ENCODE data around the gene LPP.

The LPP gene

DNA sequence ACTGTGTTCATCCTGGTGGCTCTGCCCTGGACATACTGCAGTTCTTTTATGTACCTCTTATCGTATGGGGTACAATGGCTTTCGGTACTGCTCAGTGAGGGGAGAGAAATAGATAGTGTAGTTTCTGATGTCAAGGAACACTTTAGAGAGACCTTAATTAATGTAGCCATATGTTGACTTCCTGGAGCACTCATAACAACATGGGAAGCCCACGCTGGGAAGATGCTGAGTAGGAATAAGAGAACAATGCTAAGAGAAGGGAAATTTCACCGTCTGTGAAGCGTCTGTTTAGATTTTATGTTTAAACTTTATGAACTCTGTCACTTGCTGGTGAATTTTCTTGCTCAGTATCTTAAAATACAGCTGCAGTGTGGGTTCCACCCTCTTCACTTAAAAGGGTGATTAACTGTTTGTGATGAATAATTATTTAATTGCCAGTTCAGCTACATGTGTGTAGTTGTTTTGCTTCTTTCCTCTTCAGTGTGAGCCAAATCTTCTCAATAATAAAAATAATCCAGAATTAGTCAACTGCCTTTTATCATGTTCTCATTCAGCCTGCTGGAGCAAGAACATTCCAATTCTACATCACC is 644.7 kb downstream of the LPP start:
- peak; percentile 37 for DNase-seq (ENCODE audit: low read depth)

DNA sequence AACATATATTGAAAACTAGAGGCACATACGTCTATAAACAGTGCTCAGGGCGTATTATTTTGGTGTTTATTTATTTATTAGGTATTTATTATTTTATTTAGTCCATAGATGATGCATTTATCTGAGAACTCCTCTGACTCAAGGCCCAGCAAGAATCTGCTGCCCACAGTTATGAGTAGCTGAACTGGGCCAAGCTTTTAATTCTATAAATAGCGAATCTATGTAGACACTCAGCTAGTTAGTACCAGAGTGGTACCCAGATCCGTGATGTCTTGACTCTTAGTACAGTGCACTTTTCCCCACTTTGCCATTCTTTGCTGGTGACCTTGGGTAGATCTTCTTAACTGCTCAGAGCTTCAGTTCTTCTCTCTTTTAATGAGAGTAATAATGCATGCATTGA is 647.4 kb downstream of the LPP start:
- no peak for DNase-seq (ENCODE audit: low read depth)

DNA sequence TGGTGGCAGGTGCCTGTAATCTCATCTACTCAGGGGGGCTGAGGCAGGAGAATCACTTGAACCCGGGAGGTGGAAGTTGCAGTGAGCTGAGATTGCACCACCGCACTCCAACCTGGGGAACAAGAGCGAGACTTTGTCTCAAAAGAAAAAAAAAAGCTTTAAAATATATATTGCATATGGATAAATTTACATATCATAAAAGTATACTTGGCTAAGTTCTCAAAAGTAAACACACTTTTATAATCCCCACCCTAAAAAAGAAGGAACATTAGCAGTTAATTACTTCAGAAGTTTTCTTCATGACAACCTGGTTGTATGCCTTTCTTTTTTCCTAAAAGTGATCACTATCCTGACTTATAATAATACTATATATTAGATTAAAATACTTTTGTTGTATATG is 648.7 kb downstream of the LPP start:
- no peak for DNase-seq (ENCODE audit: low read depth)

DNA sequence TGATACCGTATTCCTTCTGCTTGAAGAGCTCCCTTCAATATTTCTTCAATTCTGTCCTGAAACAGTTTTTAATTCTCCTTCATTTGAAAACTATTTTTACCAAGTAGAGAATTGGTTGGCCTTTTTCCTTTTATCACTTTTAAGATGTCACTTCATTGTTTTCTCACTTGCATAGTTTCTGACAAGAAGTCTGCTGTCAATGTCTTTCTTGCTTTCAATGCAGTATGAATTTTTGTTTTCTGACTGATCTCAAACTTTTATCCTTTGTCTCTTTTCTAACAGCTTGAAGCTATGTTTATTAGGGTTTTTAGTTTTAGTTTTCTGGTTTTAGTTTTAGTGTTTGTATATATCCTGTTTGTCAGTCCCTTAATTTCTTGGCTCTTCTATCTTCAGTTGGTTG is 653.0 kb downstream of the LPP start:
- peak; percentile 59 for DNase-seq (ENCODE audit: low read depth)

DNA sequence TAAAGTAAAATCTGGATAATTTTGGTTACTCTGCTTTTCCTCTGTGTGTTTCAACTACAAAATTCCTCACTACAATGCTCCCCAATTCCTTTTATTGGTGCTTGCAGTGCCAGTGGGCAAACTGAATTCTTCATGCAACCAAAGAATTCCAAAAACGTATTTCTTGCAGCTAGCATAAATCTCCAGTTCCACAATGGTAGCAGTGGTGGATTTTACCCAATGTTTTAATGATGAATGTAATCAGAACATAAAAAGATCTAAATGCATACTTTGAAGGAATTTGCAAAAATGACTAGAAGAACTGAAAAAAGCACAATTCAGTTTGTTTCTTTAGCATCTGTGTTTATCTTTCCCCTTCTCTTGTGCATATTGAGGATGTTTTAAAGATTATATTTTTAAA is 658.2 kb downstream of the LPP start:
- no peak for DNase-seq (ENCODE audit: low read depth)

DNA sequence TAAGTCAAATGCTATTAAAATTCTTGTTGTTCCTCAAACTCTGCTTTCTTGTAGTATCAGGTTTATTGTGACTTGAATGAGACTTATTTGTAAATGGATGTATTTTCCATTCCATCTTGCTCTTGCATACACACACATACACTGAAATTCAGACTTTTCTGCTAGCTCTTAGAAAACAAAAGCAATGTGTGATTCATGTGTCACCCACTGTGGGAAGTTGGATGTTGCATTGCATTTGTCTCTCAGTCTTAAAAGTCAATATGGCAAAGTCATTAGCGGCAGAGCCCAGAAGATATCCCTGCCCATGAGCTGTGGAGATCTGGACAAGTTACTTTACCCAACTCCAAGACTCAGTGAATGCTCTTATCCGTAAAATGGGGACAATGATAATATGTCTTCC is 660.6 kb downstream of the LPP start:
- DNase-seq (ENCODE audit: low read depth) = no peak

DNA sequence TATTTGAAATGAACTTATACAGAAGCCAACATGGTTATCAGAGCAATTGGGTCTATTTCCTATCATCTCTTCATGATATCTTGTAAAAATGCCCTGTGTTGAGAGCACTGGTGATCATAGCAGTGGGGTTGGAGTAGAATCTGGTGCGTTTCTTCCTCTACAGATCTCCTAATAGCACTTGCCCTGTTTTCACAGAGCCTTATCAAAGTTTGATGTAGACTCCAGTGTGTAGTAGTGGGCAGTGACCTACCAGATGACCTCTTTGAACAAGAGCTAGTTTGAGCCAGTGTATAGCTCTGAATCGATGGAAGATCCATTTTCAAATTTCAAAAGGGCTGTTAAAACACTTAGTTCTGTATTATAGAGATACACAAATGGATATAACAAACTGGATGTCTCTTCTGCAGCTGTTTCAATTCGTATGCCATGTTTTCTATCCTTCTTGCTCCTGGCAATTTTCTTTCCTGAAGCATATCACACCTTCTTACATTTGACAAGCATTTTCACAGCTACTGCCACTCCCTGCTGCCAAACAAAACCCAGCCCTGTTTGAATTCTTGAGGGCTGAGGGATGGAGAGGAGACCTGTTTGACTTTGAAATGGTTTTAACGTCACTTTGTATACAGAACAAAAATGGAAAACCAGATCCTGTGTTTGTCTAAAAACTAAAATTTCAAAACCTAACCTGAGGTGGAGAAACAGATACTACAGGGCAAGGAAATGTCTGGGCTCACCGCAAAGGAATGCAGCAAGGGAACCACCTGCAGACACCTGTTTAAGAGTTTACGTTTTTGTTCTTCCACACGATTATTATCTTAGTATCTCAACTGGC is 663.4 kb downstream of the LPP start:
- no peak for DNase-seq (ENCODE audit: low read depth)

DNA sequence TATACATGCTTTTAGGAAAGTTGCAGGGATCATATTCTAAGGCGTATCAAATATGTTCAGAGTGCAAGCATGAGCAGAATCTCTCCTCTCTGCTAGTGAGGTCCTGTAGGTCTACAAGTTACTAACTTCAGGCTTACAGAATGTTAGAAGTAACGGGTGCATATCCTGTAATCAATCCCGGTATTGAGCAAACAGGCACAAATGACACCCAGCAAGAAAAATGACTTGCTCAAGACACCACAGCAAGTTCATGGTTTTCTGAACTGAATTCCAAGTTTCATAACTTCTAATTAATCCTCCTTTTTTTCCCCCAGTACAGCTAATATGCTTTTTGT is 663.9 kb downstream of the LPP start:
- DNase-seq (ENCODE audit: low read depth) = no peak

DNA sequence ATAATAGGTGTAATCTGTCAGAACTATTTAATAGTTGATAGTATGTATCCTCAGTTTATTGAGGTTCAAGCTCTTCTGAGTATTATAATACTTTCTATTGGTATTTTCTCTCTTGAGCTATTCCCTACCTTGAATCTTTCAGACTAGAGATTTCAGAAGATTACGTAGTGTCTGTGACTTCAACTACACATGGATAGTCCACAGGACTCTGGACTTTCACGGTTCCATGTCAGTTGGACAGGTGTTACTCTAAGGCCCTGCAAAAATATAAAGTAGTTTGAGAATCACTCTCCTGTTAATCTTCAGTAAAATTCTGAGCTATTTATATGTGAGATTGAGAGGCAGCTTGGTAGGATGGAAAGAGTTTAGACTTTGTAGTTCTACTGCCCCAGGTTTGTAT is 664.3 kb downstream of the LPP start:
- no peak for DNase-seq (ENCODE audit: low read depth)

DNA sequence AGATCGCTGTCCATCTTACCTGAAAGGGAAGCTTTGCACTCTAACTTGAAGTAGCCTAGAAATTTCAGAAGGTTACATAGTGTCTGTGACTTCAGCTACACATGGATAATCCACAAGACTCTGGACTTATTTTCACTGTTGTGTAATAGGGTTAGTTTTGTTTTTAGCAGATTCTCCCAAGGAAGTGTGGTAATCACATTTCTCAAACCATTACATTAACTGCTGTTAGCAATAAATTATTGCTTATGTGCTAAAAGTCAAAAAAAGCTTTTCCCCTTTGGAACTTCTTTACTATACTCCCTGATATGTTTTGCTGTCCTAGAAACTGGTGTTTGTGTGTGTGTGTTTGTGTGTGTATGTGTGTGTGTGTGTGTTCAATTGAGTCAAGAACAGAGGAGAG is 666.0 kb downstream of the LPP start:
- peak; percentile 90 for DNase-seq (ENCODE audit: low read depth)

DNA sequence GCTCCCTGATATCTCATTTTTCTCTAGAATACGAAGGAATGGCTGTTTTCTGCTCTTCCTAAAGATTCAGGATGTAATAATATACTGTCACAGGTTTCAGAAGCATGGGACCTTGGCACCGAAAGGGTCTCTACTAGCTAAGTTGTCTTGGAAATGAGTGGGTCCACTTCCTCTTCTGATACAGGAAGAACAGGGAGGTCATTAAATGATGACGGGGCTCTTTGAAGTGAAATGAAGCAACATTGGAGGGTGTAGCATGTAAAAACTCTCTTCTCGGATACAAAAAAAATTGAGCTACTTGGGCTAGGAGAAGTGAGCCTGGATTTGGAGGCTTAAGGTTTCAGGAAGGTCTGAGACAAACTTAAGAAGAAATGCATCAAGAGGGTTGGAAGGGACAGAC is 668.0 kb downstream of the LPP start:
- DNase-seq (ENCODE audit: low read depth) = no peak

DNA sequence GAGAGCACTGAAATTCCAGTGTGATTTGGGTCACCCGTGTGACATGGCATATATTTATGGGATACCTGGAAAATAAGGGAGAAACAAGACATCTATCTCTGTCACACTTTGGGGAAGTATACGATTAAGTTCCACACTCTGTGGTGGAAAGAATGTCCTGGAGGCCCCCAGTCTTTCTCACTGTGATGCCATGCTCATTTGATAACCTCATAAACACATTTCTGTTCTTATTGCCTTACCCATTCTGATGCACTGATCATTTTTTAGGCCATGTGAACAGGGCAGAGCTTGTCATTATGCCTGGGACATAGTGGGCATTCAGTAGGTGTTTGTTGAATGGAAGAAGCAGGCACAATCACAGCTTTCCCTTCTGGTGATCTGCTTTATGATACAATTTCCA is 668.5 kb downstream of the LPP start:
- DNase-seq (ENCODE audit: low read depth) = no peak

DNA sequence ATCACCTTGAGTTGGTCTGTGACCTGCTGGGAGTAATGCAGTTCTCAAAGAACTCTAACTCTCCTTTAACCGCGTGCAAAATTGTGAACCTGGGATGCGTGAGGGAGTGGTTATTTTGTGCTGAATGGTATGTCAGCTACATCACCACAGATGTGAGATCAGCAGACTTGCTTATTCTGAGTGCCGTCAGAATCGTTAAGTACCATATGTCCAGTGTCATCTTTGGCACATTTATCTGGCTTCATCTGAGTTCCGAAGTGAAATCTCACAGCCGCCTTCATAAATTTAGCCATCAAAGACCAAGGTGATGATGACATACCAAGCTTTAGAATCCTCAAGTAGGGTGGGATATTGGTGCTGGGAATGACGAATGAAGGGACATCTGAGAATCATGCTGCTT is 670.6 kb downstream of the LPP start:
- no peak for DNase-seq (ENCODE audit: low read depth)

DNA sequence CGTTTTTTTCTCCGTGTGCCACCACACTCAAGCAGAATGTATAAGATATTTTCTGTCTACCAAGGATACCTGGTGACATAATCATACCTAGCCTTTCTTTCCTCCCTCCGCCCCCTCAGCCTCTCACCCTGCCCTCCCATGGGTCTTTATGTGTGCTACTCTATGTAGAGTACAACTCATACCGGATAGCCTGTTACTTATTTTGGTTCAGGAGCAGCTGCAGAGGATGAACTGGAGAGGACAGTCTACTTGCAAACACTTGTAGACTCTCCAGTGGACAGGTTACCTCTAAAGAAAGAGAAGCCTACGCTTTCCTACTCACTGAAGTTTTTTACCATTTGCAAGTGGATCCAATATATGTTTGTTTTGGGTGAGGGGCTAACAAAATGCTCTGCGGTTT is 671.9 kb downstream of the LPP start:
- no peak for DNase-seq (ENCODE audit: low read depth)

DNA sequence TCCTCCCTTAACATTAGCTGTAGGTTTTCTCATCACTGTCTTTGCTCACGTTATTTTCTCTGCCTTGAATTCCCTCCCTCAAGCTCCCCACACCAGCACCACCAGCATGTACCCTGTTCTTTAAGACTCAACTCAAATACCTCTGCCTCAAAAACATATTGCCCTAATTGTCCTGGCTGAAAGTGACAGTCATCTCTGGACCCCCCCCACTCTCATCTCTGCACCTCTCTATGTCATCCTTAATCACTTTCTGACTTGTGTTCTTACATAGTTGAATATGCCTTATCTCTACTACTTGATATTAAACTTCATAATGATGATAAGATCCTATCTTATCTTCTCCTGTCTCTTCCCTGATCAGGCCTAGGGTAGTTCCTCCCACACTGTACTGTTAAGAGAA is 672.6 kb downstream of the LPP start:
- DNase-seq (ENCODE audit: low read depth) = no peak

DNA sequence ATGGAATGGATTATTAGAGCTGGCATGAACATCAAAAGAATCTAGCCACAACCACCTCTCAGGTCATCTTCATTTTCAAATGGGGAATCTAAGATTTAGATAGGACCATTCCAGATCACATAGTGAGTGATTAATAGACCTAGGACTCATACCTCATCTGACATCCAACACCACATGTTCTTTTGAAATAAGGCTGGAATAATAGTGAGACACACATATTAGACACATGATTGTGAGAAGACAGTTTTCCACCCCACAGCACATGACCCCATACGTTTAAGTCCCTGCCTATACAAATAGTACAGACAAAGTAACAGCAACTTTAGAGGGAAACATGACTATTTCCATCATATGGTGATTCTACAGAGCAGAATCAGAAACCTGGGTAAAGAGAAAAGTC is 673.1 kb downstream of the LPP start:
- no peak for DNase-seq (ENCODE audit: low read depth)

DNA sequence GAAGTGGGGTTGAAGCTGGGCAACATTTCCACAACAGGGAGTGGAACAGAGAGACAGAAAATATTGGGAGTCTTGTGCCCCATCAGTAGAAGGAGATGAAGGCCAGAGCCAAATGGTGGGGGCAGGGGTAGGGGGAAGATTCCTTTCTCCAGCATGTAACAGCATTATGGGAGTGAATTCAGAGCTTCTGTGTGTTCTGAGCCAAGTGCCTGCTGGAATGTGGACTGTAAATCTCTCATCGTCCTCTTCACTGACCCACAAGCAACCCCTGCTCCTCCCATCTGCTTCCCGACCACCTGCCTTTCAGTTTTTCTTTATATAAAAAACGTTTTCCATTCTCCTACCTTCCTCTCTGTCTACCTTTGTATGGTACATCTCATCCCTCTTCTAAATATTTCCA is 673.6 kb downstream of the LPP start:
- DNase-seq (ENCODE audit: low read depth) = peak; percentile 73

DNA sequence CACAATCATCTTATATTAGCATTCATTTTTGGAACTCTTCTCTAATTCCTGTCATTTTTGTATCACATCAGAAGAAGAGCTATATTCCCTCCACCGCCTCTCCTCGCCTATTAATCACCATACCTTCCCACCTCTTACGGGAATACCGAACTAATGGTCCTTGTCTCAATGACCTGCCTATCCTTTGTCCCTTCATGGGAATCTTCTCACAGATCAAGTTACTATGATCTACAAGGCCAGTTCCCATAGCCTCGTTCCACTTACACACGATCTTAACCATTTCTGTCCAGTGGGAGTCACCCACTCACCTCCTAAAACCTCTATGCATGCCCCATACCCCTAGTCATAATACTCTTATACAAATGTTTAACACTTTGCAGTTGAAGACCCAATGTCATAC is 675.2 kb downstream of the LPP start:
- DNase-seq (ENCODE audit: low read depth) = no peak

DNA sequence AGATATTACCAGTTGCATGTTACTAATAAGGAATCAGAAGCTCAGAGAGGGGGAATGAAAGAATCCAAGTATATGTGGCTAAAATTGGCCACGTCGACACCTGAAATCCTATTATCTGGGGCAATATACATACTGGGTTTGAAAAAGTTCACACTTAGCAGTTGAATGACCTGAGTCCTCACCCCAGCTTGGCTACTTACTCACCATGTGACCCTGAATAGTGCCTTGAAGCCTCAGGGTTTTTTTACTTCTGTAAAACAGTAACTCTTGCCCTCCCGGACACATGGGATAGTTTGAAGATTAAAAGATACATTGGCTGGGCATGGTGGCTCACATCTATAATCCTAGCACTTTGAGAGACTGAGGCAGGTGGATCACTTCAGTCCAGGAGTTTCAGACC is 675.6 kb downstream of the LPP start:
- no peak for DNase-seq (ENCODE audit: low read depth)

DNA sequence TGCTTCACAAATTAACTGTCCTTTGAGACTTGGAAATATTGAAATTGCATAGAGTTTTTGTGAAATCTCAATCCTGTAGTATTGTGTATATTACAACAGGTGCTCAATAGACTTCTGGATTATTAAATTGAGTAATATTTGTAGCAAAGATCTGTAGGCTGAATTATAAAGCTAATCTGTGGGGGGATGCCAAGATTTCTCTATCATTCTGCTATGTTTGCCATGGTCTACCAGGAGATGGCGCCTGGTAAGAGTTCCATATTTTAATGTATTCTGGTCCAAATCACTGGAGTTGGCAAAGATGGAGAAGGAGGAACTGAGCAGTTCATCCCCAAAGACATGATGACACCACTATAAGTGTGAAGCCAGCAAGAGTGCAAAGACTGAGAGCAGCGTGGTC is 676.9 kb downstream of the LPP start:
- no peak for DNase-seq (ENCODE audit: low read depth)

DNA sequence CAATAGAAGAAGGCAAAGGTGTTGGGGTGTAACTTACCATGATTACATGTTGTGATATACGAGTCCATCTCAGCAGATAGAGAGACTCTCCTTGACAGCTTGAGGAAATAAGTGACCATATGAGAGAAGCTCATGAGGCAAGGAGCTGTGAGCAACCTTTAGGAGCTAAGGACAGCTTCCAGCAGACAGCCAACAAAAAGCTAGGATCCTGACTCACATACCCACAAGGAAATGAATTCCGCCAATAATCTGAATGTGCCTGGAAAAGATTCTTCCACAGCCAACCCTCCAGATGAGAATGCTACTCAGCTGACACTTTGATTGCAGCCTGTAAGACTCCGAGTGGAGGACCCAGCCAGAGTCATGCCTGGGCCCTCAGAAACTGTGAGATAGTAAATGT is 678.2 kb downstream of the LPP start:
- DNase-seq (ENCODE audit: low read depth) = no peak

DNA sequence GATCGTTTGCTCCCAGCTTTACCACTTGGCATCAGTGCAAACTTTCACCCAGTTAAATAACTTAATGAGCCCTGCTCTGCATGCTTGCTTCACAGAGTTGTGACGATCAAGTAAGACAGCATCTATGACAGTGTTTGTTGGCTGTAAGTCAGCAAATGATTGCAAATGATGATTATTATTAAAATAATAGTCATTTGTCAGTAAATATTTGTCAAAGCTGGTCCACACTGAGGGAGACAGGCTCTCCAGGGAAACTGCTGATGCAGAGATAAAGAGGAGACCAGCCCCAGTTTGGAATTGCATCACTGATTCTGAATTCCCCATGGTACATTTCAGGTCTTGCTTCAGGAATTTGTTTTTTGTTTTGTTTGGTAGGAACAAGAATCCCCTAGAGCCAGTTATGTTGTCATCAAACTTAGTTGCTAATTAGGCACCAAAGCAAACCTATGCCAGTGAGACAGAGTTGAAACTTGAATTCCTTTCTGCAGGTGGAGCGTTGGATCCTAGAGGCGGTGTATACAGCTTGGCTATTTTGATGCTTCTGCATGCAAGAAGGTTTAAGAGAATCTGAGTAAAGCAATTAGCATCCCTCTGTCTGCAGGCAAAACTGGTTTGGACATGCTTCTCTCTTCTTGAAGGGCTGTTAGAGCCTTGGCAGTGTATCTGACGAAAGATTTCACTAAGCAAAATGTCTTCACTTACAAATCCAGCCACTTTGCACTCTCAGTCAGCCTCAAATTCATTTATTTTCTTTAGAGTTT is 679.2 kb downstream of the LPP start:
- no peak for DNase-seq (ENCODE audit: low read depth)

DNA sequence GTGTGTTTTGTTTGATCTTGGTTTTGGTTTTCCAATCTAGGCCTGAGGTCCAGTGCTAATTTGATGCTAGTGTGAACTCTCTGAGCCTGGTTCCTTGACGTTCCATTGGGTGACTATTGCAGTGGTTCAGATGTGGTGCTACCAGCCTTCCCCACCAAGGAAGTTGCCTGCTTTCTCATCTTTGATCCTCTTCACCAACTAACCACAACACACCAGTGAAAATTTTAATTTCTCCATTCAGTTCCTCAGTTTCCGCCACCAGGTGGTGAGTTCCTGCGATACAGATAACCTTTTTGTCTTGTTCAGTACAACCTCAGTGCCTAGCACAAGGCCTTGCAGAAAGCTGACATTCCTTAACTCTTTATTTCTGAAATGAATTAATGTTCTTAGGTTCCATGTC is 680.4 kb downstream of the LPP start:
- DNase-seq (ENCODE audit: low read depth) = no peak

All from amniotic epithelial cell (primary cell).